HG02870 (cell line): ENCODE data around the gene RNF112.
A peak's percentile ranks its signal among the peaks of the same experiment; 100 is the strongest.

Experiments
- ATAC-seq: cut with Tn5 transposase; IDR thresholded peaks from one replicate; pipeline ENCODE4 v1.9.1; 2021; ENCODE audit warnings: mild to moderate bottlenecking, moderate library complexity; ENCODE audit not compliant: unreplicated experiment

The RNF112 gene

DNA sequence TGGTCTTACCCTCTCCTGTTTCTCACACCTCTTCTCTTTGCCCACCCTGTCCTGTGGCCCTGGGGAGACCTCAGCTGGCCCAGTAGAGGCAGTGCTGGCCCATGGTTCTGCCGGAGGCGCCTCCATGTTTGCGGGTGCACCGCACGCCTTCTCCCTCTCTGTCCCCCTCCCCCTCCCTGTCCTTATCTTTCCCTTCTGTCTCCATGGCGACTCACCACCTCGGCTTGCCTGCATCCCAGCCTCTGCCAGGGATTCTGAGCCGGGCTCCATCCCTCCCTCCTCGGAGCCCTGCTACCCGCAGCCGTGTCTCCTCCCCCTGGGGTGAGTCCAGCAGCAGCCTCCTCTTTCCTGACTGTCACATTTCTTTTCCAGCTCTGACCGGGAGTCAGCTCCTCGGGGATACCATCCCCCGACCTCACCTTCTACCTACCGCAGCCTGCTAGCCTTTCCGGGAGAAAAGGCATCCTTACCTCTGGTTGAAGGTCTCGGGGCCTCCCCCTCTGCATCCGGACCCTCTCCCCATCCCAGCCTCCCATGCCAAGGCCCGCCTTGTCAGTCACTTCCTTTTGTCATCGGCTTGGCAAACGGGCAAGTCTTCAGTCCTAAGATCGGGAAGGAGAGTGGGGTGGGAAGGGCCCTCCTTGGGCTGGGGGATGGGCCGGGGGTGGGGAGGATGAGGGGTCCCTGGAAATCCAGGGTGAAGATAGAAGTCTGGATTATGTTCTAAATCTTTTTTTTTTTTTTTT is at the start of gene RNF112:
TSS of gene RNF112 (plus strand) at position 358 of the 746 bp plus-strand sequence. CDS start at position 535, 177 bp downstream.
- ATAC-seq = no peak

GRCh38 chr17:19361326-19361725 is 49.7 kb upstream of the RNF112 start:
- no peak for ATAC-seq

- no peak for ATAC-seq
Measured at GRCh38 chr17:19361944-19362276, 49.1 kb upstream of the RNF112 start.

GRCh38 chr17:19362277-19363113 is 48.5 kb upstream of the RNF112 start, which contains the start of gene B9D1:
Gene B9D1, minus strand, starts transcription at chr17:19362723. Its CDS starts 154 bp downstream, at chr17:19362569.
- peak; percentile 80 for ATAC-seq

GRCh38 chr17:19363114-19363438 is 48.0 kb upstream of the RNF112 start:
- ATAC-seq = no peak

GRCh38 chr17:19363460-19364035 is 47.5 kb upstream of the RNF112 start:
- no peak for ATAC-seq

DNA sequence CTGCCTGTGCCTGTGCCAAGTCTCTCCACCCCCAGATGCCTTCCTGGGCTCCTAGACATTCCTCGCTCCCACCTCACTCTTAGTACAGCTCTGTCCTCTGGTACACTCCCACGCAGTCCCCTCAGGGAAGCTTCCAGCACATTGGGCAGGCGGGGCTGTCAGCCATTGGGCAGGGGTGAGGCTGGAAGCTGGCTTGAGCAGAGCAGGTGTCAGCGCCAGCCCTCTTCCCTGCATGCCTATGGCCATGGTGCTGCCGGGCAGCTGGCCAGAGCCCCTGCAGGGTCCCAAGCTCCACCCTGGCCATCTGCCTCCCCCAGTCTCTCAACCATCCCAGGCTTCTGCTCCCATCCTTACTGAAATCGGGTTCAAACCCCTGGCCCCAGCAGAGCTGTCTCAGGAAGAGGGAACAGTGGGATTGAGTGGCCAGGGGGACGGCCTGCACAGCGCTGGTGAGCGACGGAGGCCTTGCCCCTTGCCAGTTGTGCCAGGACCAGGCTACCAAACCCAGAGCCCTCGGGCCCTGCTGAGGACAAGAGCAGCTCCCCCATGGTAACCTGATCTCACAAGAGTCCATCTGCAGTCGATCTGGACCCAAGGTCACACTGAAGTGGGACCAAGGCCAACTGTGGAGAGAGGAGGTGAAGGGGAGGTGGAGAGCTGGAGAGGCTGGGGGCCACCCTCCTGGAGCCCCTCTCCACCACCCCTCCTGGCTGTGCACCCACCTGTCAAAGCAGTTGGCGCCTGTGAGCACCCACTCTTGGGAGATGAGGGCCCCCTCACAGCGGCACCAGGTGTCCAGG is 46.1 kb upstream of the RNF112 start:
- ATAC-seq = no peak

- ATAC-seq = no peak
Measured at GRCh38 chr17:19365499-19365817, 45.6 kb upstream of the RNF112 start.

GRCh38 chr17:19365833-19366636 is 45.0 kb upstream of the RNF112 start:
- ATAC-seq = no peak

DNA sequence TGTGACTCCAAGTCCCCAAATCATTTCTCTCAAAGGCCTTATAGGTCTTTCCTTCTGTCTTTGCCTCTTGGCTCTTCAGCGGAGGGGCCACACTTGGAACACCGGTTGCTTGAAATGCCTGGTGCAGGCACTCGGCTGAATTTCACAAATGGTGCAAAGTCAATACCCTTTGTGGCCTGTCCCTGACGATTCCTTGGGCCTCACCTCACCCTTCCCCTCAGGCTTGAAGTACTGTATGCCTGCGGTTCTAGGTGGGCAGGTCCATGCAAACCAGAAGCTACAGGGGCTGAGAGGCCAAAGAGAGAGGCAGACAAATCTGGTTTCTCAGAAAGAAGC is 44.4 kb upstream of the RNF112 start:
- no peak for ATAC-seq

DNA sequence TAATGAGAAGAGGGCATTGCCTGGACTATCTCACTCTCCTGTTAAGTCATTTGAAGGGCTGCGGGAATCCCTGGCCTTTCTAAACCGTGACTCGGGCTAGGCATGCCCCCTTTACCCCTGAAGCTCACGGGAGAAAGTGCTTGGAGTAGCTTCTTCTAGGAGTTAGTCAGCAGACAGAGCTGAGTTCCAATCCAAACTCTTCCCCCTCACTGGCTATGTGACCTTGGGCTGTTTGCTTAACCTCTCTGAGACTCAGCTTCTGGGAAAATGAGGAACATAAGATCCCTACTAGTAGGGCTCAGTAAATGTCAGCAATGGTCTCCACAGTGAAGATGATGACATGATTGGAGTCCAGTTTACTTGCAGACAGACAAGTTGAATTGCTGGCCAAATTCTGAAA is 42.8 kb upstream of the RNF112 start:
- ATAC-seq = no peak

- no peak for ATAC-seq
Measured at GRCh38 chr17:19369107-19369778, 41.8 kb upstream of the RNF112 start.

DNA sequence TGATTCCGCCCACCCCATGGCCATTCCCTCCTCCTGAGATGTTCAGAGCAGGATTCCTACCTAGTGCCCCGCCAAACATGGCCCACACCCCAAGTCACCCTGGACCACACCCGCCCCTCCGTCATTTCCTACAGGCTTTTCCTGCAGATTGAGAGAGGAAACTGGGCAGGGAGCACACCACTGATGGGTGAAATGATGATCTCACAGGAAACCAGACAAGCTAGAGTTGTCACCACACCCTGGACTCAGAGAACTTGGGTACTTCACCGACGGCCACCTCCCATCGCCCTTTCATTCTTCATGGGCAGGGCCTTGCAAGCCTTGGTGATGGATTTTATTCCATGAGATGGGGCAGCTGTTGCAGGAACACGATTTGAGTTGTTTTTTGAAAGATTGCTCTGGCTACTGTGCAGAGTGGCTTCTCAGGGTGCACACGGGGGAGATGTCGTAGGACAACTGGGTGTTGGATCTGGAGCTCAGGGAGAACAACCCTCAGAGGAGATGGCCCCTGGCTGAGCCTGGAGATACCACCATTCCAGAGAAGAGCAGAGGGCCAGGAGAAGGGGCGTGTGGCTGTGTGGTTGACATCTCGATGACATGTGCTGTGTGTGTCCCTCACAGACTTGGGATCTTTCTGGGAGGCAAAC is 41.1 kb upstream of the RNF112 start:
- ATAC-seq = no peak

DNA sequence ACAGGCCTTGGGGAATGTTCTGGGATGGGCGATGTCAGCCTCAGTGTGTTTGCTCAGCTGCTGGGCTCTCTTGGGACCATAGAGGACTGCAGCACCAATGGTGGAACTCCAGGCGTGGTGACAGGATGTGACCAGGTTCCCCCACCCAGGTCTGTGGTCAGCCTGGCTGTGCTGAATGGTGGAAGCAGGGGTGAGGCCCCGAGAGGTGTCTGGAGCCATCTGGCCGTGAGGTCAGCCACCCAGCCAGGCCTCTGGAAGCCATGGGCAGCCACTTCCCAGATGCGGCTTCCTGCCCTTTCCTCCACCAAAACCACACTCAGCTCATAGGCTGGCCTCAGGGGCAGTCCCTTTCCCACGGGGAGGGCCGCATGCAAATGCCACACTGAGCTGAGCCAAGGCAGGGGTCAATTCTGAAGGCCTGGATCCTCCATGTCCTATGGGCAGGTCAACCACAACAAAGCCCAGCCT is 40.5 kb upstream of the RNF112 start:
- no peak for ATAC-seq

DNA sequence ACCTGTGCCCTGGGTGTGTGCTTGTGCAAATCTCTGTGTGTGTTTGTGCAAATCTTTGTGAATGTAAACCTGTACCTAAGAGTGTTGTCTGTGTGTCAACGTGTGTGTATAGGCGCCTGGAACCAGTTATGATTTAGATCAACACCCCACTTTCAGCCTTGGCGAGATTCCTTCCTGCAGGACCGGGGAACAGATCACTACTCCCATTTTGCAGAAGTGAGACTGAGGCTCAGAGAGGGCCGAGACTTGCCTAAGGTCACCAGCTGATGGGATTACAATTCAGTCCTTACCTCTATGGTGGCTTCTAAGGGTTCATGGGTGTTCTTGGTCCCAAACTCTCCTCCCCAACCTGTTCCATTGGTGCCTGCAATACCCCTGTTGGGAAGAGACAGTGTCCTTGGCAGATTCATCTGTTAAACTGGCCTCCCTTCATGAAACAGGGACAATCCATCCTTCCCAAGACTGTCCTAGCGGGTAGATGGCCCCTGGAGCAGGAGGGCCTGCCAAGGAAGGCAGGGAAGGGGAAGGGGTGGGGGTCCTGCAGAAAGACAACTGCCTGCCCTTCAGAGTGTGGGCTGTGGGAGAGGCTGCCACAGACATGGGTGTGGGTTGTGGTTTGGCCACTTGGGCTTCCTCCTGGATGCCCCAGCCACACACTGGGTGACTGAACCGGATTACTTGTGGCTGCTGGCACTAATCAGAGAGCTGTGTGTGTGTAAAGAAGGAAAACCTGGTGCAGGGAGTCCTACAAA is 39.6 kb upstream of the RNF112 start:
- no peak for ATAC-seq

DNA sequence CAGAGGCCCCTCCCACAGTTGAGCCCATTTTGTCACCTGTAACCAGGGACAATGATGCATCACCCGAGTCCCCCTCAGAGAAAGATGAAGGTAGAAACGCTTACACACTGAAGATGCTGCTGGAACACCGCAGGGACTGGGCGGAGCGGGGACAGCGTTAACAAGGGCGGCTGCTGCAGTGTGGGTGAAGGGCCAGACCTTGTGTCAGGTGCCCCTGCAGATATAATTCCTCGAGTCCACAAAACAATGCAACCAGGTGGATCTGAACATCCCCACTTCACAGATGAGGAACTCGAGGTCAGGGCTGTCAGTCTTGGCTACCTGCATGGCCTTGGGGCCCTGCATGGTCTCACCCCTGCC is 39.0 kb upstream of the RNF112 start:
- ATAC-seq = no peak

DNA sequence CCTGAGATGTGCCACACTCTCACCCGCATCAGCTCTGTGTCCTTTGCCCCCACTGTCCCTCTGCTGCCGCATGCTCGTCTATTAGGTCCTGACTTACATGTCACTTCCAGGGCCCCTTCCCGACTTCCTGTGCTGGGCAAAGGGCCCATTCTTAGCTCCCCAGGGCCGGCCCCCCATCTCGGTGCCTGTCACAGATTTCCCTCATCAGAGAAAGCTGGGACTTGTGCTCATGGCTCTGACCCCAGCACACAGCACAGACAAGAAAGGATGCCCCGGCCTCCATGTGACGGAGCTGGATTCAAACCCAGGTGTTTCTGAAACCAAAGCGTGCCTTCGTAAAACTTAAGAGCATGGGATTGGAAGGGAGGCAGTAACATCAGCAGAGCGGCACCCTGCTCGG is 38.6 kb upstream of the RNF112 start:
- no peak for ATAC-seq

DNA sequence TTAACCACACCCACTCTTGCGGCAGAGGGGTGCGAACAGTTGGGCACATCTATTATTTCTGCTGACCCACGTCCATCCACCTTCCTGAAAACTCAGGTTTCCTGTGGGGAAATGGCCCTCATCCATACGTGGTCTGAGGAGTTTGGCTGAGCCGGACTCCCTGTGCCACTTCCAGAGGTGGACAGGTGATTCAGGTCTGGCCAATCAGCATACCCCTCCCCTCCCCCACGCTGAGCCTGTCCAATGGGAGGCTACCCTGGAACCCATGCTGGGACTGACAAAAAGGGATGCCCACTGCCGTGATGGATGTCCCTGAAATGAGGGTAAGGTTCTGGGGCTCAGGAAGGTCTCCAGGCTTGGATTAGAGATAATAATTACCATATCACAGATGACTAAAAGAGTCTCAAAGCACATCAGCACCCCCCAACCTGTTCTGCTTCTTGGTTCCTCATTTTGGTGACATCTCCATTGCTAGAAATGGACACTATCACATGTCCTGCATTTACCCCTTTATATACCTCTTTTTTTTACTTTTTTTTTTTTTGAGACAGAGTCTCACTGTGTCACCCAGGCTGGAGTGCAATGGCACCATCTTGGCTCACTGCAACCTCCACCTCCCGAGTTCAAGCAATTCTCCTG is 38.0 kb upstream of the RNF112 start:
- no peak for ATAC-seq
